ENCODE measurements around the gene CHAC1.

CHAC1 gene

GRCh38 chr15:40915116-40915661 lies 38.1 kb upstream of the CHAC1 start:
- TF ChIP-seq, protein P1, sequence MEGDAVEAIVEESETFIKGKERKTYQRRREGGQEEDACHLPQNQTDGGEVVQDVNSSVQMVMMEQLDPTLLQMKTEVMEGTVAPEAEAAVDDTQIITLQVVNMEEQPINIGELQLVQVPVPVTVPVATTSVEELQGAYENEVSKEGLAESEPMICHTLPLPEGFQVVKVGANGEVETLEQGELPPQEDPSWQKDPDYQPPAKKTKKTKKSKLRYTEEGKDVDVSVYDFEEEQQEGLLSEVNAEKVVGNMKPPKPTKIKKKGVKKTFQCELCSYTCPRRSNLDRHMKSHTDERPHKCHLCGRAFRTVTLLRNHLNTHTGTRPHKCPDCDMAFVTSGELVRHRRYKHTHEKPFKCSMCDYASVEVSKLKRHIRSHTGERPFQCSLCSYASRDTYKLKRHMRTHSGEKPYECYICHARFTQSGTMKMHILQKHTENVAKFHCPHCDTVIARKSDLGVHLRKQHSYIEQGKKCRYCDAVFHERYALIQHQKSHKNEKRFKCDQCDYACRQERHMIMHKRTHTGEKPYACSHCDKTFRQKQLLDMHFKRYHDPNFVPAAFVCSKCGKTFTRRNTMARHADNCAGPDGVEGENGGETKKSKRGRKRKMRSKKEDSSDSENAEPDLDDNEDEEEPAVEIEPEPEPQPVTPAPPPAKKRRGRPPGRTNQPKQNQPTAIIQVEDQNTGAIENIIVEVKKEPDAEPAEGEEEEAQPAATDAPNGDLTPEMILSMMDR (IDR thresholded peaks at IDR 0.05; ENCODE audit: control insufficient read depth, extremely low read depth, insufficient read depth), result no peak
- no peak overlapping the region for H3K4me3 ChIP-seq (ENCODE audit: low read depth, low read length)
- DNase-seq (ENCODE audit: low read depth), result no peak

DNA sequence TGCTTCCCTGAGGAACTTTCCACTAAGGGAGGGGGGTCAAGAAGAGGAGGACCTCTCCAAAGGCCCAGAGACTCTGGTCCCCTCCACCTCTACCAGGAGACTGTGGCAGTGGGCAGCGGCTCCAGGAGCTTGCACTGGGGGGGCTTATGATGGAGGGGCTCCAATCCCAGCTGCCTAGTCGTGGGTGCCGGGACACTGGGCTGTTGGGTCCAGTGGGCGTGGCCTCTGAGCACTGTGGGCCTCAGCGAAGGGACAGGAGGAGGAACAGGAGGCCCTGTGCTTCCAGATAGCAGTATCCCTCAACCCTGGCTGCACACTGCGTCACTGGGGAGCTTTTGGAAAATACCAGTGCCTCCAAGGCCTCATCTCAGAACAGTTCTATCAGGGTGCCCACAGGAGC lies 37.6 kb upstream of the CHAC1 start:
- no peak overlapping the region for H3K4me3 ChIP-seq (ENCODE audit: low read depth, low read length)
- TF ChIP-seq, protein P1 (IDR thresholded peaks at IDR 0.05; ENCODE audit: control insufficient read depth, extremely low read depth, insufficient read depth), result no peak
- no peak for DNase-seq (ENCODE audit: low read depth)

DNA sequence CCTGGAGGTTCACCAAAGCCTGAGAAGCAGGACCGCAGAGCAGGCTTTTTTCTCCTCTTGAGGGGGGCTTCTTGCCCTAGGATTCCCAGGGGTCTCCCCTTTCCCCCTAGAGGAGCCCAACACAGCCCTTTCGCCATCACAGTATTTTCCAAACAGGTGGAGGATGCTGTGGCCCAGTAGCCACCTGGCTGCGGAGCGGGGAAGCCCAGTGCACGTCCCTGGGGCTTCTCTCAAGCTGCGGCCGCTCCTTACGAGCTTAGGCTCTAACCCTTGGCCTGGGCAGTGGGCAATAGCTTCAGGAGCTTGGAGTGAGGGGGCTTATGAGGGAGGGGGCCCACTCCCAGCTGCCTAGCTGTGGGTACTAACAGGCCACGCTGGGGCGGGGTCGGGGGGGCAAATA lies 35.7 kb upstream of the CHAC1 start:
- H3K4me3 ChIP-seq (ENCODE audit: low read depth, low read length), result no peak overlapping the region
- no peak for DNase-seq (ENCODE audit: low read depth)
- TF ChIP-seq, protein P1 (IDR thresholded peaks at IDR 0.05; ENCODE audit: control insufficient read depth, extremely low read depth, insufficient read depth), result no peak

GRCh38 chr15:40918146-40918798 lies 35.0 kb upstream of the CHAC1 start:
- DNase-seq (ENCODE audit: low read depth), result no peak
- TF ChIP-seq, protein P1 (IDR thresholded peaks at IDR 0.05; ENCODE audit: control insufficient read depth, extremely low read depth, insufficient read depth), result no peak
- no peak overlapping the region for H3K4me3 ChIP-seq (ENCODE audit: low read depth, low read length)

GRCh38 chr15:40918799-40919392 lies 34.4 kb upstream of the CHAC1 start:
- no peak overlapping the region for H3K4me3 ChIP-seq (ENCODE audit: low read depth, low read length)
- TF ChIP-seq, protein P1 (IDR thresholded peaks at IDR 0.05; ENCODE audit: control insufficient read depth, extremely low read depth, insufficient read depth), result no peak
- DNase-seq (ENCODE audit: low read depth), result no peak

DNA sequence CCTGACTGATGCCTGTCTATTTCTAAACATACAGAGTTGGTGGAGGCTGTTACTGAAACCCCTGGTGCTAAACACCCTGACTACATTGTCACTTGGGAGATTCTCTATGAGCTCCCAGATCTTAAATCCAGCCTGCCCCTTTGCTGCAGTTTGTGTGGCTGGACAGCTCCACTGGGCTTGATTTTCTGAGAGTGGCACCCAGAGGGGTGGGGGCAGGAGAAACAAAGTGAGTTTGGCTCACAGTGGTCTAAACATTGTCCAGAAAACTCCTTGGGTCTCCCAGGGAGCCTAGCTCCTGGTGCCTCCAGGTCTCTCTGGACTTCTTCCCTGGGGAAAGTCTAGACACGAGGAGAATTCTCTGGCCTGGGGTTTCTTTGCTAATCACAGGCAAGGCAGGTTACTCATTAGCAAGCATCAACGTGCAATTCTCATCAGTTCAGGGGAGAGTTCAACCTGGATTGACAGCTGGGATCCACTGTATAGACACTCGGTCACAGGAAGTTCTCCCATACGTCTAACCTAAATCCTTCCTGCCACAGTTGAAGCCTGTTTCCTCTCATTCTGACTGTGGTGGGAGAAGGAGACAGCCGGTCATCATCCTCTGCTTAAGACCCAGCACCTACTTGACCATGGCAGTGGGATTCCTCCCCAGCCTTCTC lies 31.2 kb upstream of the CHAC1 start:
- no peak for DNase-seq (ENCODE audit: low read depth)
- TF ChIP-seq, protein P1 (IDR thresholded peaks at IDR 0.05; ENCODE audit: control insufficient read depth, extremely low read depth, insufficient read depth), result no peak
- H3K4me3 ChIP-seq (ENCODE audit: low read depth, low read length), result no peak overlapping the region
